ENCODE data around the gene TMEM147. TPM values are rescaled to one million over a fixed set of nuclear protein-coding genes. Genes with fewer than 3 reads are reported as not detected.

TMEM147 gene
- total RNA-seq, 1 donor from 2014 or later = 52.1 TPM

DNA sequence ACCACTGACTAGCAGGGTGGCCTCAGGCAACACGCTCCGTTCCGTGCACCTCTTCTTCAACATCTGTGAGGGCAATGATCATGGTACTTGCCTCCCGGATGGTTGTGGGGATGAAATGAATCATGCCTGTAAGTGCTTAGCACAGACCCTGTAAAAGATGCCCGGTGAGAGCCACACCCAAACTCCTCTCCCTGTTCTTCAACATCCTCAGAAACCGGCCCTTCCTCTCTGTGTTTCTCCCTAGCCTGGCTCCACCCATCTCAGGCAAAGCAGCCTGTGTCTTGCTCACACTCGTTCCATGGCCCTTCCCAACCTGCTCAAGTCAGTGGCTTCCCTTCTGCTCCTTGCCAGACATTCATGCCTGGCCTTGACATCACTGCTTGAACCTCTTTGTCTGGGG lies 26.1 kb upstream of the TMEM147 start:
- DNase-seq (ENCODE audit: low read depth in 2 of 2) = no peak

DNA sequence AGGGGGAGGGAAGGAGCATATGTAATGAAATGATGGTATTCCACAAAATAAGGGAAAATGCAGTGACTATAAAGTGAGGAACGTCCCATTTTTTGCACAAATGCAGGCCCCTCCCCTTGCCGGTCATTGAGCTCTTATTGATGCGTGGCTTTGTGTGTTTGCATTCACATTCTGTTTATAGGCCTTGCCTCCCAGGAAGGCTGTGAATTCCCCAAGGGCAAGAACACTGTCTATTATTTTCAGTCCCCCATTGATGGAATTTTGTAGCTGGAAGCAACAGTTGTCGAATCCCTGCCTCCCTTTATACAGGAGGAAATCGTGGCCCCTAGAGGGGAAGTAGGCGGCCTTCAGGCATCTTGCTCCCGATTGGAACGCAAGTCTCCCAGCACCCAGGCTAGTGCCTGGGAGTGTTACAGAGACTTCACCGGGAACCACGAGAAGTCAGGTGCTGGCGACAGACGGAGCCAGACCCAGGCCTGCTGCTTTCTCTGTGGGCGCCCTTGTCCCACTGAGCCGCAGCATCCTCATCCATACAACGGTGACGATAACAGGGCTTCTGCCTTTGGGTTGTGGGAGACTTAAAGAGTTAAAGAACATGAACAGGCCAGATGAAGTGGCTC lies 24.2 kb upstream of the TMEM147 start:
- no peak for DNase-seq (ENCODE audit: low read depth in 2 of 2)

DNA sequence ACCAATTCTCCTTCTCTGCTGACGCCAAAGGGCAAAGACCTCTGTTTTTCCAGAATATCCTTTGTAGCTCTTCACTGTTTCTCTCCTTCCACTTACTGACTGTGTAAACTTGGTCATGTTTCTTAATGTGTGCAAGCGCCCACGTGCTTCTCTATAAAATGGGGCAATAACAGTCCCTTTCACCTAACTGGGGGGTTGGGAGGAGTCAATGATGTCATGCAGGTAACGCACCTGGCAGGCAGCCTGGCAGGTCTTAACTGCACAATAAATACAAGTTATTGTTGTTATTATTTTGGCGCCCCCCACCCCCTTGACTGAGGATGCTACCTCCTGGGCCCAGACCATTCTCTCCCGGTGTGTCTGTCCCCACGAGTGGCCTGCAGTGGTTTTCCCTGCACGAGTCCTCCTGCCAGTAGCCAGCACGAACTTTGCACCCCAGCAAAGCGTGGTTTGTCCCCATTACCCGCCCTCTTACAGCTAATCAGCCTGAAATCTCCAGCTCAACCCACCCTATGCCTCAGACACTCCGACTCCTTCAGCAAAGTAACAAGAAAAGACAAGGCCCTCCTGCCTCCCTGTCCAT lies 22.6 kb upstream of the TMEM147 start:
- DNase-seq (ENCODE audit: low read depth in 2 of 2) = no peak

DNA sequence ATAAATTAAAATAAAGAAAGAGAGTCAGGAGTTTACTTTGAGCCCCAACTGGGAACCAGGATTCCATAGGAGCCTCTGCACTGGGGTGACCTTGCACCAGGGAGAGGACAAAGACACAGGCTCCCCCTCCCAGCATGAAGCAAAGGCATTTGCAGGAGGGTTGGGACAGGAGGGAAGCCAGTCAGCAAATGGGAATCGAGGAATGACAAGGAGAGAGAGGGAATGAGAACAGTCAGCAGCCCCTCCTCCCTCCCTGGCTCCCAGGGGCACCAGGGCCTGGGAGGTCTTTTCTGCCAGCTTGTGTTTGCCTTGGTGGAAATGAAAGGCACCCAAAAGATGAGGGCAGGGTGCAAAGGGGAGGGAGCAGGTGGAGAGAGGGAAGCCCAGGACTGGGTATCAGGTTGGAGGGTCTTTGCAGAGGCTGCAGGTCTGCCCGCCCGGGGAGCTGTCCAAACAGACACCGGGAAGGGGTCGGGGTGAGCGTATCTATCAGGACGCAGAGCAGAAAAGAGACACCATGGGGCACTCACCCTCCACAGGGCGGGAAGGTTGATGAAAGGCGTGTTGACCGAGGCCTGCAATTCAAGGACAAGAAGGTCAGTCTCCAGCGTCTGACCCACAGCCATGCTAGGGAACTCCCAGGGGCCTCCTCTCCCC lies 21.1 kb upstream of the TMEM147 start:
- no peak for DNase-seq (ENCODE audit: low read depth in 2 of 2)

DNA sequence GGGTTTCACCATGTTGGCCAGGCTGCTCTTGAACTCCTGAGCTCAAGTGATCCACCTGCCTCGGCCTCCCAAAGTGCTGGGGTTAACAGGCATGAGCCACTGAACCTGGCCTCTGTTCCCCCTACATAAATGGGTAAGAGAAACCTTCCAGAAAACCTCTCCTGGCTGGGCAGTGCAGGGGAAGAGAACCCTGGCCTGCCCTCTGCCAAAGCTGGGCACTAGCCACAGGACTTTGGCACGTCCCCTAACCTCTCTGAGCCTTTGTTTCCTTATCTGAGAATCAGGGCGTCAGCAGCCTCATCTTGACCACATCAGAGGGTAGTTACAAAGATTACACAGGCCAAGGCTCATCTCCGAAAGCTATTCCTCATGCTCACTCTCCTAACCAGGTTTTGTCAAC lies 19.6 kb upstream of the TMEM147 start:
- no peak for DNase-seq (ENCODE audit: low read depth in 2 of 2)

DNA sequence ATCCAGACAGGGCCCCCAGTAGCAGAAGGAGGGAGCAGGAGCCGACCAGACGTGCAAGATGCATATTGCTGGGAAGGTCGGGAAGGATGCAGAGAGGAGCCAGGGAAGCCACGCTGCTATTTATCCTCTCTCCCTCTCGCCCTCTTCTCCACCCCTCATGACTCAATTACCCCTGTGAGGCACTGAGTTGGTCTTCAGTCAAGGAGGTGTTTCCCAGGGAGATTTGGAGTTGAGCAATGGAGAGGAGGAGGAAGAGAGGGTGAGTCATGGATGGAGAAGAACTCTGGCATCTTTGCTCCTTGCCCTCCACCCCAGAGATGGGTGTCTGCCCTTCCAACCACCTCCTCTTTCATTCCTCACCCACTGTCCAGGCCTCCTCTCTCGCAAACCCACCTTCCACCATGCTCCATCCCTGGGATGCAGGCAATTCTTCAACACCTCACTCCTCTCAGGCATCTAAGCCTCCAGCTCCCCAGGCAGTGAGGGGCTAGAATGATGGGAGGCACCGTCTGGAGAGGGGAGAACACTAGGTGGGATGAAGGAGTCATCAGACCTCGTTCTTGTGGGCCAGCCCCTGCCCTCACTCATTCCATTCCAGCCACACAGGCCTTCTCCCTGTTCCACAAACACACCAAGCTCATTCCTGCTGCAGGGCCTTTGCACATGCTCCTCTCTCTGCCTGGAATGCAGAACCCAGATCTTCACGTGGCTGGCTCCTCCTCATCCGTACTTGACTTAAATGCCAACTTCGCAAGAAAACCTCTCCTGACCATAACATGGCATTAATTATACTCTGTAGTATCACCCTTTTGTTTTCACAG lies 17.0 kb upstream of the TMEM147 start, which contains the start of gene SBSN:
Gene SBSN, minus strand, starts transcription at position 94 of the 821 bp plus-strand sequence. Its CDS starts 30 bp downstream, at position 64.
- DNase-seq (ENCODE audit: low read depth in 2 of 2) = no peak

DNA sequence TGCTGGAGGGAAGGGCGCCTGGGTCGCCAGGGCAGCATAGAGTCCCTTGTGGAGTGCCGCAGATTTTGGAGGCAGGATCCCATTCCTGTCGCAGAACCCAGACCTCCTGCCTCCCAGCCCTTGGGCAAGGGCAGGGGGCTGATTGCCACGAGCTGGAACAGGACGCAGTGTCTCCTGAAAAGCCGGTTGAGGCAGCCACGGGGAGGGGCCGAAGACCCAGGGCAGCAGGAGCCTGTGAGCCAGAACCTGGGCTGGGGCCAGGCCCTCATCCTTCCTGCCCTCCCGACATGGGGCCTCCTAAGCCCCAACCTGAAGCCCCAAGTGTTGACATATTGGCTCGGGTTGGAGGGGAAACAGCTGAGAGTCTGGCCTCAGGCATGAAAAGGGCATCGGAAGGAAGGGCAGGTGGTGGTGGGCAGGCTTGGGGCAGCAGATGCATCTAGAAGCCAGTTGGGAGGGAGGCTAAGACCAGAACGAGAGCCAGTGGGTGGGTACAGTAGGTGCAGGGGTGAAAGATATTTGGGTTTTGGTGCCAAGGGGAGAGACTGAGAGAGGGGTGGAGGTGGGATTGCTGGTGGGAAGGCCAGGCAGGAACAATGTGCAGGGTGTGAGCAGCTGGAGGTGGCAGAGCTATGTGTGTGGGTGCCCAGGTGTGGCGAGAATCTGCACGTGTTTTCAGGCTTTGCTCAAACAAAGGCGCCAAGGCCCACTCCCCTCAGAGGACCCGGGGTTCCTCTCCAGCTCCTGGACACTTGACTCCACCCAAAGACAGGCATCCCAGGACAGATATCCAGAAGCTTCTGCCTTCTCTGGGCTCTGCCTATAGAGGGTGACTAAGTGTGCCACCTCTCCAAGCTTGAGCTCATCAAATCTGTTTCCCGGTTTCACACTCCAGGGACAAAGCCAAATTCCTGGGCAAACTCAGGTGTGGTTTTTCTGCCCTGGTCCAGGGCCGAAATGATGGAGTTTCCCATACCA lies 15.9 kb upstream of the TMEM147 start:
- DNase-seq (ENCODE audit: low read depth in 2 of 2) = no peak

DNA sequence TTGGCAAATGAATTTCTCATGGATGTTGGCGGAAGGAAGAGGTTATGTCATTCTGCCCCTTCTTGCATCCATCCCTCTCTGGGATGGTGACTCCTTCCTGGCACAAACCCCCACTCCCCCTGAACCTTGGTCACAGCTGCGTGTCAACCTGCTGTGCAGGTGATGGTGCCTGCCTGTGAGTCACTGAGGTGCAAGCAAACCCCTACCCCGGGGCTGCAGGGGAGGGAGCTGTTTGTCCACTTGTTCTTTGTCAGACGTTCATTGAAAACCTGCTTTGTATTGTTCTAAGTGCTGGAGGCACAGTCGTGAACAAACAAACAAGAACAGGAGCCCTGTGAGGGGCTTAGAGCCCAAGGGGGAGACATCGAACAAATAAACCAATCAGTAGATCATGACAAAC lies 14.1 kb upstream of the TMEM147 start:
- no peak for DNase-seq (ENCODE audit: low read depth in 2 of 2)

DNA sequence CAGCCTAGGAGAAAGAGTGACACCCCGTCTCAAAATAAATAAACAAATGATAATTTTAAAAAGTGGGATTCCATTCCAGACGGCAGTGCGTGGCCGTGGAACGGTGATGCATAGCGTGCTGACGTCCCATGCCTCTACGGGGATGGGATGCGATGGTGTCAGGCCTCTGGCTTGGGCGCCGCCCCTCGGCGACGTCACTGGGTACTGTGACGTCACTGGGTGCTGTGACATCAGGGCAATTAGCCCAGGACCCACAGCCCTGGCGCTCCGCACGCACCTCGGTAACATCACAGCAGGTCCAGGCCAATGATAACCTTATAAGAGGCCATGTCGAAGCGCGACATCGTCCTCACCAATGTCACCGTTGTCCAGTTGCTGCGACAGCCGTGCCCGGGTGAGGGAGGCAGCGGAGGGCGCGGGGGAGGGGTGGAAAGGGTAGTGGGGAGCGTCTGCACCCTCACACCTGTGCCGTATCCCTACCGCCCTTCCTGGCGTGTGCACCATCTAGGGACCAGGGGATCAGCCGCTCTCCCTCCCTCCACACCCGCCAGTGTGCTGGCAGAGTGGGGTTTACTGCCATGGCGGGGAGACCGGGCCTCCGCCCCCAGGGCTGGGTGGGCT lies 12.1 kb upstream of the TMEM147 start, which contains the start of gene GAPDHS:
Gene GAPDHS, plus strand, starts transcription at position 256 of the 621 bp plus-strand sequence. Its CDS starts 72 bp downstream, at position 328.
- no peak for DNase-seq (ENCODE audit: low read depth in 2 of 2)

DNA sequence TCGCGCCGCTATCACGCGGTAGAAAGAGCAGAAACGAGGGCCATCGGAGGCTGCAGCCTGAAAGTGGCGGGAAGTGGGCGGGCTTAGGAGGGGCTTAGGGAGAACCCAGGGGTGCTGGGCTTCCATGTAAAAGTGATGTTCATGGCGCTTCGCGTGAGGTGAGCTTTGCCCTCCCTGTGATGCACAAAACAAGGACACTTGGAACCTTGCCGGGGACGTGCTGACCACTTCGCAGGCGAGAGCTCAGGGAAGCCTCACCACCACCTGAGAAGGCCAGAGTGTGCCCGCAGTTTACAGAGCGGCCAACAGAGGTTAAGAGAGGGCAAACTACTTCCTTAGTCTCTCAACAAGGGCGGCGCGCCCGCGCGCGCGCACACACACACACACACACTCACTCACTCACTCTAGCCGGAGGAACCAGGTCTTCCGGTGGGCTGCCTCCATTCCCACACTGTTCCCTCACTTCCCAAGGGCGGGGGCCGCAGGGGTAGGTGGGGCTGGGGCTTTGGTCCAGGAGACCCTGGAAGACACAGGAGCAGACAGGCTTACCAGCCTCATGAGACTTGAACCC lies 11.5 kb upstream of the TMEM147 start:
- no peak for DNase-seq (ENCODE audit: low read depth in 2 of 2)

DNA sequence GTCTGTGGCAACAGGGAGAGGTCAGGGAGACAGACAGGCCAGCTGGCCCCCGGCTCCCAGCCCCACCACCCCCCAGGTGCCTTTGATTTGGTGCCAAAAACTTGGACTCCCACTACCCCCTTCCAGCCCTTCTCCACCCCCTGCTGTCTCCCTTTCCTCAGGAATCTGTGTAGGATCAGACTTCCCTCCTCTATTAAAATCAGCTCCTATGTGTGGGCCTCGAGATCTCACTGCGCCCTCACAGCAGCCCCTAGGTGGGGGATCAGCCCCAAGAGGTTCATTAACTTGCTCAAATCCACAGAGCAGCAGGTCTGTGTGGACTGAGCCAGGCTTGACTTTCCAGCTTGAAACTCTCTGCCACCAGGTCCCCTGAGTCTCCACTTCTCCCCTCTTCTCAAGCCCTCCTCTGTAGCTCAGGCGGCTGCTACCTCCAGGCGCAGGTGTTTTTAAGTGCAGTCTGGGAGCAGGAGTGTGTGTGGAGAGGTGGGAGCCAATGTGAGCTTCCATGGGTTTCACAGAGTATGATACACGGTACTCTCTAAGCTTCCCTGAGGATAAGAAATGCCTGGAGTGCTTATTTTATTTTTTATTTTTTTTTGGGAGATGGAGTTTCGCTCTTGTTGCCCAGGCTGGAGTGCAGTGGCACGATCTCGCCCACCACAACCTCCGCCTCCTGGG lies 10.5 kb upstream of the TMEM147 start:
- DNase-seq (ENCODE audit: low read depth in 2 of 2) = no peak

DNA sequence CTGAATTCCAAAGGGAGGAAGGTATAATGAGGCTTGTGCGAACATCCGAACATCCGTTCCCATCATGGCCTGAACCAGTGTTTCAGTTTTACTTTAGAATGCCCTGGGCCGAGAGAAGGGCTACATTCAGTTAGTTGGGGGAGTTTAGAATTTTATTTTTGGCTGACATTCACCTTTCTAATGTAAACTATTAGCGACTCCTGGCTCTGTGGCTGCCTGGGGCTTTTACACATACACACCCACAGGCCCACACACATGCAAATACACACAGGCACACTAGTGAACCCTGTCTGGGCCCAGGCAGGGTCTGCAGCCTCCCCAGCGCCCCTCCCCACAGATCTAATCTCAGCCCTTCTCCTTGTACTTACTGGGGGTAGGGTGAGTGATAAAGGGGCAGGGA lies 6.1 kb upstream of the TMEM147 start:
- no peak for DNase-seq (ENCODE audit: low read depth in 2 of 2)

DNA sequence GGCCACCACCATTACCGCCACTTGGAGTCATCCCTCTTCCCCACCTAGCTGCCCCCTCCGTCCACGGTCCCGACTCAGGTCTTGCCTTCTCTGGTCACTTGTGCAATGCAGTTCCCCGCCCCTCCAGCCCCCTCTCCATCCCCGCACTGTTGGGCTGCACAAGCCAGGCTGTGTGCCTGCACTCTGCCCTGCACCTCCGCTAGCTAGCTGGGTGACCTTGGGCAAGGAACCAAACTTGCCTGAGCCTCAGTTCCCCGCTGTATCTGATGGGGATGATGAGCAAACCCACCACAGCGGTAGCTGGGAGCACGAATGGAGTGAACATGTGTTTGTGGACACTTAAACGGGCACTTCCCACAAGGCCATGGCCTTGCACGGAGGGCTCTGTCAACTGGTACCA lies 5.6 kb upstream of the TMEM147 start:
- no peak for DNase-seq (ENCODE audit: low read depth in 2 of 2)

DNA sequence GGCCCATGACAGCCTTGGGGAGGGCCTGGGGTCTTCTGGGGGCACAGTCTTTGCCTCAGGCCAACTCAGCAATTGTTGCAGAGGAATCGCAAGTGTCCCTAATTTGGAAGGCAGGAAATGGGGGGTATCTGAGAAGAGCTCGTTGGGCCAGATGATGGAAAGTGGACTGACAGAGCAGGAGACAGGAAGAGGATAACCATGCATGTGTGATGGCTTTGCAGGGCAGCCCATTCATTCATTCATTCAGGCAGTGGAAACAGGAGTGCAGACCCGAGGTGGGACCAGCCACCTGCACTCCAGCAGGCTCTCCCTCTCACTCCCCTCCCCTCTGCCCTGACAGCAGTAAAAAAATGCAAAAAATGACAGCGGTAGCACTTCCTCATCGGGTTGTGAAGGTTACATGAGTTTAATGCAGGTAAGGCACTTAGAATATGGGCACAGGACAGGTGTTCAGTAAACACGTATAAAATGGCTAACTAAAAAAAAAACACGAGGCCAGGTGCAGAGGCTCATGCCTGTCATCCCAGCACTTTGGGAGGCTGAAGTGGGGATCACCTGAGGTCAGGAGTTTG lies 5.0 kb upstream of the TMEM147 start:
- DNase-seq (ENCODE audit: low read depth in 2 of 2) = no peak

DNA sequence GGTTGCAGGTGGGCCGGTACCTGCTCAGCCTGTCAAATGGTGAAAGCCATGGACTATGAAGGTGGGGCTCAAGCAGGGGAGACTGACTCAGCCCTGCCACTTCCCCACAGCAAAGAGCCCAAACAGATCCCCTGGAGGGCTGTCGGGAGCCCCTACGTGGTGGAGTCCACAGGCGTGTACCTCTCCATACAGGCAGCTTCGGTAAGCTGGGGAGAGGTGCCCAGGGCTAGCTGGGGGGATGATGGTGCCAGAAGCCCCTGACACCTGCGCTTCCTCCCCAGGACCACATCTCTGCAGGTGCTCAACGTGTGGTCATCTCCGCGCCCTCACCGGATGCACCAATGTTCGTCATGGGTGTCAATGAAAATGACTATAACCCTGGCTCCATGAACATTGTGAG lies 3.2 kb upstream of the TMEM147 start:
- no peak for DNase-seq (ENCODE audit: low read depth in 2 of 2)

DNA sequence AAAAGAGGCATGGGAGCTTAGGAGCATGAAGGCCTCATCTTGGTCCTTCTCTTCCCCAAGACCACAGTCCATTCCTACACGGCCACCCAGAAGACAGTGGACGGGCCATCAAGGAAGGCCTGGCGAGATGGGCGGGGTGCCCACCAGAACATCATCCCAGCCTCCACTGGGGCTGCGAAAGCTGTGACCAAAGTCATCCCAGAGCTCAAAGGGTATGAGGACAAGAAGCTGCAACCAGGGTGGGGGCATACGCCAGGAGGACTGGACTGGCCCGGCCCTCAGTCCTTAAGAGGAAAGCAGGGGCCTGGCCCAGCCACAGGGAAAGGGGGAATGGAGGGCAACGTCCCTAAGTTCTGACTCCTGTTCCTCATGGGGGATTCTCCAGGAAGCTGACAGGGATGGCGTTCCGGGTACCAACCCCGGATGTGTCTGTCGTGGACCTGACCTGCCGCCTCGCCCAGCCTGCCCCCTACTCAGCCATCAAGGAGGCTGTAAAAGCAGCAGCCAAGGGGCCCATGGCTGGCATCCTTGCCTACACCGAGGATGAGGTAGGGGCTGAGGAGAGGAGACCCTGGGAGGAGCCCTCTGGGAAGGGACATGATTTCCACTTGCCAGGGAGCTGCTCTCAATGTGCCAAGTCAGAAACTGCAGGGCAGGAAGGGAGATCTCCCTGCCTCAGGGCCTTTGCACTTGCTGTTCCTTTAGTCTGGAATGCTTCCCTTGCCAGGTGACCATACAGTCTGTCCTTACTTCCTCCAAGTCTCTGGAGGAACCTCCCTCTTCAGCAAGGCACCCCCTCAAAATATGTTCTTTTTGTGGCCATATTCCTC lies 1.9 kb upstream of the TMEM147 start:
- DNase-seq (ENCODE audit: low read depth in 2 of 2) = no peak

DNA sequence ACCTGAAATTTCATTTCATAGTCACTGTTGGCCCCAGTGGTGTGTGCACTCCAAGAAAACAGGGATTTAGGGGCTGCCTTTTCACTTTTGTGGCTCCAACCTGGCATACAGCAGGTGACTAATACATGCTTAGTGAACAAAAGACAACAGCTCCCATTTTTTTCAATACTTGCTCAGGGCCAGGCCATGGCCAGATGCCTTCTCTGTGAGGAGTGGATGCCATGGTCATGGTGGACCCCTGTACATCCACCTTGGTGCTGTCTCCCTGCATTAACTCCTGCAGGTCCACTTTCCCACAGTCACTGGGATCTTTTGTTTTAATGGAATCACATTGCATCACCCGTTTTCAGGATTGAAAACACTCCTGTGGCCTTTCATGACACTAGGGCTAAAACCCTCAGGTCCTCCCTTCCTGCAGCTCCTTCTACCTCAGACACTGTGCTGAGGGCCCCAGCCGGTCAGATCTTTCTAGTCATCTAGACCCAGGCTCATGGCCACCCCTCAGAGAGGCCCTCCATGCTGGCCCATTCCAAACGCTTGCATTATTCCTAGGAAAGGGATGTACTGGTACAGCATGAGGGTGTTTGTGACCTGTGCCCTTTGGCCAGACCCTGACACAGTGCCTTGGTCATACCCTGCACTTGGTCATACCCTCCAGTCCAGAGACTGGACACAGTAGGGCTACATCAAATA lies 1.2 kb upstream of the TMEM147 start:
- DNase-seq (ENCODE audit: low read depth in 2 of 2) = no peak
